Mucosa of gallbladder (tissue), 1 donor: ENCODE measurements around the gene DNAJC12. TPM values are rescaled to one million over a fixed set of nuclear protein-coding genes. Genes with fewer than 3 reads are reported as not detected.
A peak's percentile ranks its signal among the peaks of the same experiment; 100 is the strongest.
"Not testable (repeated sequence)": the region's sequence is repeated elsewhere in the genome, so short reads cannot be mapped to it uniquely, and the experiment has no call there.

Experiments used
- DNase-seq: peaks from one replicate; pipeline ENCODE4 v3.0.0-alpha.2; 2020; ENCODE audit warnings: low spot score
- total RNA-seq: library from RNA; stranded (reverse); gene quantifications from one replicate; pipeline ENCODE4 v1.2.1, GENCODE V29; 2021
- donor health status: DM: no; HTN: no; CAD: no.

DNAJC12 gene
- total RNA-seq, result 11.7 TPM

DNA sequence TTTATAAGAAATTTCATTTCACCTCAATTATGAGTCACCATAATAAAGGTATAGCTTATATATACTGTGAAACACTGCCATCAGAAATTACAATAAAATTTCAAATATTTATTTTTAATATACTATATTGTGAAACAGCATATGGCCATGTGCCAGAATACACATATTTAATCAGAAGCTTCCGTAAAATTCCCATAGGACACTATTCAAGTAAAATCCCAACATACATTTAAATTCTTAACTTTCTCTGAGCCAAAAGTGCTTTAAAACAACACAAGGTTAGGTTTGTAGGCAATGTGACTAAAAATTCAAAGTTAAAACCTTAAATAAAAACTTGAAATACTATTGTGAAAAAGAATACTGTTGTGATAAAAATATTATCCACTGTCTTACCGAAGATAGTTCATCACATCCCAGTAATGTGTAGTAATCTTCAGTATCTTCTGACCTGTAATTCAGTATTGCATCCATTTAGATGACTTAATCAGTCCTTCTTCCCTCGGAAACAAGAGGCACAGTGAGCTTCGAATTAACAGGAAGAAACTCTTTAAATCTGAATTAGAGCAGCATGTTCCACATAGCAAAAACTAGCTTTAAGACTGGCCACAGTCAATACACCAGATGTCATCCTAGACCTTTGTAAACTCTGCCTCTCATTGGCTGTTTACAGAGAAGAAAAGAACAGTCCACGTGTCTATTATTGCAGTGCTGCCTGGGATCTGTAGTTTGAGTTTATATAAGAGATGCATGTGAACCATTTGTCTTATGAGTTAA, at the start of gene DNAJC12:
DNAJC12 (minus strand) TSS at position 648 of the 774 bp plus-strand sequence; CDS start at position 471, 177 bp downstream.
- peak; percentile 22 for DNase-seq

DNA sequence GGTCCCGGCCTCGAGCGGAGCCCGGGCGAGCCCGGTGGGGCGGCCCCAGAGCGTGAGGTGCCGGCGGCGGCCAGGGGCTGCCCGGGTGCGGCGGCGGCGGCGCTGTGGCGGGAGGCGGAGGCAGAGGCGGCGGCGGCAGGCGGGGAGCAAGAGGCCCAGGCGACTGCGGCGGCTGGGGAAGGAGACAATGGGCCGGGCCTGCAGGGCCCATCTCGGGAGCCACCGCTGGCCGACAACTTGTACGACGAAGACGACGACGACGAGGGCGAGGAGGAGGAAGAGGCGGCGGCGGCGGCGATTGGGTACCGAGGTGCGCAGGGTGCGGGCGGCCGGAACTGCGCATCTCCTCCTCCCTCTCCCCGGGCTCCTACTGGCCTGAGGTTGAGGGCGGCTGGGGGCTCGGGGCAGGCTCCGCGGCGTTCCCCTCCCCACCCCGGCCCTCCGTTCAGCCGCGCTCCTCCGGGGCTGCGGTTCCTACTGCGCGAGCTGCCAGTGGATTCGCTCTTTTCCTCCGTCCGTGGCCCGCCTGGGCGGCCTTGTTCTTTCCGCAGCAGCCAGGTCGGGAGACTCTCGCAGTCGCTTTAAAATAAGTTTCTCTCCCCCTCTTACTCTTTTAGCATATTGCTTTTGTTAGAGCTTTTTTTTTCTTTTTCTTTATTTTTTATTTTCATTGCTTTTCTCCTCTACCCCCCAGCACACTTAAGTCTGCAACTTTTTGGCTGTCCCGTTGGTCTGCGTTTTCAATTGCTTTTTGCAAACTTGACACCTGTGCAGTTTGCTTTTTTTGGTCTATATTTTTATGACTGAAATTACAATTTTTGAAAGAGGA, 47.1 kb upstream of the DNAJC12 start:
- peak; percentile 83 for DNase-seq

DNA sequence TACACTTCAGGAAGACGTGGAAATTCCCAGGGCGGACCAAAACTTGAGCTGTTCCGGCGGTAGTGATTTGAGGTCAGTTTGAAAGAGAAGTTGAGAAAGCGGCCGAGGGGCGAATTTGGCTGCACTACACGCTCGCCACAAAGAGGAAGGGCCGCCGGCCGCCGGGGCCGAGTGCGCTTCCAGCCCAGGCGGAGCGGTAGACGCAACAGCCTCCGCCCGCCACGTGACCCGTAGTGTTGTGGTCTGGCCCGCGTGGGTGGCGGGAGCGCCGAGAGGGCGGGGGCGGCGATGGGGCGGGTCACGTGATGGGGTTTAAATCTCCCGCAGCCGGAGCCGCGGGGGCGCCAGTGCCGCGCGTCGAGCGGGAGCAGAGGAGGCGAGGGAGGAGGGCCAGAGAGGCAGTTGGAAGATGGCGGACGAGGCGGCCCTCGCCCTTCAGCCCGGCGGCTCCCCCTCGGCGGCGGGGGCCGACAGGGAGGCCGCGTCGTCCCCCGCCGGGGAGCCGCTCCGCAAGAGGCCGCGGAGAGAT, 46.4 kb upstream of the DNAJC12 start, which contains the start of gene SIRT1:
SIRT1 (plus strand) TSS at position 344 of the 529 bp plus-strand sequence; CDS start at position 410, 66 bp downstream.
- DNase-seq, result peak; percentile 97

DNA sequence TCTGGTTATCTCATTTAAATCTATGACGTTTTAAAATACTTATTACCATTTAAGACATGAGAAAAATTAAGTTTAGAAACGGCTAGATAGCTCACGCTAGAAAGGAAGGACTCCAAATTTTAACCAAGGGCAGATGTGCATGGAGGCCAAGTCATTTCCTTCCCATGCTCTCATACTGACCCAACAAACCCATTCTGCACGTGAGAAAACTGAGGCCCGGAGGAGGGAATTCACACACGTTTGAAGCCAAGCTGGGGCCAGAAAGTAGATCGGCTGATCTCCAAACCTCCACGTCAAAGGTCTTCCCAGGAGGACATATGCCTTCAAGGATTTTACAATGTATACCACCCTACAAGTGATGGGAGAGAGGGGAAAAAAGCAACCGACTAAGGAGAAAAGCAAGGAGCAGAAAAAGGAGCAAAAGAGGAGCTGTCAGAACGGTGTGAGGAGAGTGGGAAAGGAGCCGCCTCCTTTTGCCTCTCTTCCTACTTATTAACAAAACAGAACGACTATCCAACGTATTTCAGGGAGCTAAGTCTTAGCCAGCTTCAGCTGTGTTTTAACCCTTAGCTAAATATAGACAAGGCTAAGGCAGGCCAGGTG, 45.8 kb upstream of the DNAJC12 start:
- no peak for DNase-seq

DNA sequence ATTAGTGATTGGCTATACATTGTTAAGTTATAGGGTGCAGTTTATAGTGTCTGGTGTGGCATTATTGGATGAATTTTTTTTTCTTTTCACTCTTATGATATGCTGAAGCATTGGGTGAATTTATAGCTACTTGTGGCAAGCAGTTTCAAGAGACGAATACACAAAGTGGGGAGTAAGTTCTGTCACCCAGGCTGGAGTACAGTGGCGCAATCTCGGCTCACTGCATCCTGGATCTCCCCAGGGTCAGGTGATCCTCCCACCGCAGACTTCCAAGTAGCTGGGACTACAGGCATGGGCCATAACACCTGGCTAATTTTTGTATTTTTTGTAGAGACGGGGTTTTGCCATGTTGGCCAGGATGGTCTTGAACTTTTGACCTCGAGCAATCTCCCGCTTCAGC, 40.1 kb upstream of the DNAJC12 start:
- no peak for DNase-seq

DNA sequence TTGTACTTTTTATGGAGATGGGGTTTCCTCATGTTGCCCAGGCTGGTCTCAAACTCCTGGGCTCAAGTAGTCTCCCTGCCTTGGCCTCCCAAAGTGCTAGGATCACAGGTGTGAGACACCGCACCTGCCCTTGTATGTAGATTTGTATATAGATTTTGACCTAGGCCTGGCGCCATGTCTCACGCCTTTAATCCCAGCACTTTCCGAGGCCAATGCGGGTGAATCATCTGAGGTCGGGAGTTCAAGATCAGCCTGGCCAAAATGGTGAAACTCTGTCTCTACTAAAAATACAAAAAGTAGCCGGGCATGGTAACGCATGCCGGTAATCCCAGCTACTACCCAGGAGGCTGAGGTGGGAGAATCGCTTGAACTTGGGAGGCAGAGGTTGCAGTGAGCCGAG, 39.4 kb upstream of the DNAJC12 start:
- DNase-seq, result not testable (repeated sequence)

DNA sequence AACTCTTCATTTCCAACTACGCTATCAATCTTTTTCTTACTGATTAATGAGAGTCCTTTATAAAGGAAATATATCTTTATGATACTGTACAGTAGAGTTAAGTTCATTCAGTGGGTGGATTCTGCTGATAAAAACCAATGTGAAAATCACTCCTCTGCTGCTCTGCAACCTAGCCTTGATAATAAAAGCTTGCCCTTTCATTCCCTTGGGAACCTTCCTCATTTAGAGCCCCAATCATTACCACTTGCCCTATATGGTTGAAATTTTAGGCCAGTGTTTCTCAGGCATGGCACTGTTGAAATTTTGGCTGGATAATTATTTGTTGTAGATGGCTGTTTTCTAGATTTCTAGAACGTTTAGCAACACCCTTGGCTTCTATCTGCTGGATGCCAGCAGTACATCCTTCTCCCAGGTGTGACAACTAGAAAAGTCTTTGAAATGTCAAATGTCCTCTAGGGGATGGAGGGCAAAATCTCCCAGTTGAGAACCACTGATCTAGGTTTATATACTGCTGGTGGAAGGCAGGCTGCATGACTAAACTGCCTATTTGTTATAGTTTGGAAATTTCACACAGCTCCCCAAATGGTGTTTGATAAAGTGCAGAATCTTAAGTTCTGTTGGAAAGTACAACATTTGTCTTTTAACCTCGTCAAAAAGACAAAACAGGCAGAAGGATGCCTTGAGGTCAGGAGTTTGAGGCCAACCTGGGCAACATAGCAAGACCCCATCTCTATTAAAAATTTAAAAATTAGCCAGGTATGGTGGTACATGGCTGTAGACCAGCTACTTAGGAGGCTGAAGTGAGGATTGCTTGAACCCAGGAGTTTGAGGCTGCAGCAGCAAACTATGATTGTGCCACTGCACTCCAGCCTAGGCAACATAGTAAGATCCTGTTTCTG, 37.6 kb upstream of the DNAJC12 start:
- DNase-seq, result no peak

DNA sequence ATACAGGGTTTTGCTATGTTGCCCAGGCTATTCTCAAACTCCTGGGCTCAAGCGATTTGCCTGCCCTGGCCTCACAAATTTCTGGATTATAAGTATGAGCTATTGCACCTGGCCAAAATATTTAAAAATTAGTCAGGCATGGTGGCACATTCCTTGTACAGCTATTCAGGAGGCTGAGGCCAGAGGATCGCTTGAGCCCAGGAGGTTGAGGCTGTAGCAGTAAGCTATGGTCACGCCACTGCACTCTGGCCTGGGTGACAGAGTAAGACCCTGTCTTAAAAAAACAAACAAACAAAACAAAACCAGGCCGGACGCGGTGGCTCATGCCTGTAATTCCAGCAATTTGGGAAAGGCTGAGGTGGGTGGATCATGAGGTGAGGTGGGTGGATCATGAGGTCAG, 32.0 kb upstream of the DNAJC12 start:
- no peak for DNase-seq

DNA sequence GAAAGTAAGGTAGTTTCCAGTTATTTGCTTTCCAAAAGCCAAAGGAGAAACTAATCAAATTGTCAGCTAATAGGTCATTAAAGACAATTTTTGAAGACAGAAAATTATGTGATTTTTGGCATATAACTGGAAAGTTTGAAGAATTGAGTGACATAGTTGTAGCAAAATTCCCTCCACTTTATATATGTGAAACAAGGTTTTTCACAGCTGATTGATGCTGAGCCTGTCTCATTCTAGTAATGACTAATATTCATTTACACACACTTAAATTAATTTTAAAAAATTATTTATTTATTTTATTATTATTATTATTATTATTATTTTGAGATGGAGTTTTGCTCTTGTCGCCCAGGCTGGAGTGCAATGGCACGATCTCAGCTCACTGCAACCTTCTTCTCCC, 30.1 kb upstream of the DNAJC12 start:
- no peak for DNase-seq

DNA sequence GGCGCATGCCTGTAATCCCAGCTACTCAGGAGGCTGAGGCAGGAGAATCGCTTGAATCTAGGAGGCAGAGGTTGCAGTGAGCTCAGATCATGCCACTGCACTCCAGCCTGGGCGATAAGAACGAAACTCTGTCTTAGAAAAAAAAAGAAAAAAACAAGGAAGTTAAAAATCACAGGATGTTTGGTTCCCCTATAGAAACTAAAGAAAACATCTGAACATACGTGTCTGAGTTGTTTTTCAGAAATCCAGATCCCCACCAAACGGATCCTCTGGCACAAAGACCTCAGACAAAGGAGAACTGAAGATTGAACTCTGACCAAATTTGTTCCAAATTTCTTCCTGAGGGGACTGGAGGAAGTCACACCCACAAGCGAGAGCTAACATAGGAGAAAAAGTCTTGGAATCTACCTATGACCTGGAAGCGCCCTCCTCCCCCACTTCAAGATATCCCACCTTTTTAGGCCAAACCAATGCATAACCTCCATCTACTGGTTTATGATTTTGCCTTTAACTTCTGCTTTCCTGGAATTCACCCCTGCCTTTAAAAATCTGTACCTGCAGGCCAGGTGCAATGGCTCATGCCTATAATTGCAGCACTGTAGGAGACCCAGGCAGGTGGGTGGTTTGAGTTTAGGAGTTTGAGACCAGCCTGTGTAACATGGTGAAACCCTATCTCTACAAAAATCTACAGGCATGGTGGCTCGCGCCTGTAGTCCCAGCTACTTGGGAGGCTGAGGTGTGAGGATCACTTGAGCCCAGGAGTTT, 26.8 kb upstream of the DNAJC12 start:
- no peak for DNase-seq

DNA sequence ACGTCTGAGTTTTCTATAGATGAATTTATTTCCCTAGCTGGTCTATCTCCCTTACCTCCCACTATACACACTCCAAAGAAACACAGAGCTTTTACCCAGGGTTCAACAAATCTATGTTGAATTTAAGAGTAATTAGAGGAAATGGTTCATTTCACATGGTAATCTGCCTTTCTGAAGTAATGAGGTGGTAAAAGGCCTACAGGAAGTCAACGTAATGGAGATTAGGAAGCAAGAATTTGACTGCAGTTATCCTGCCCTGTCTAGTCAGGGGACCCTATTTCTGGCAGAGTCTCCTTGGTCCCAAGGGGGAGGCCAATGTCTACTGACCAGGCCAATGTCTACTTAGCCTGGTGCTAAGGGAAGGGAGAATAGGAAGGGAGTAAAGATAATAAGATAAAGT, 25.1 kb upstream of the DNAJC12 start:
- no peak for DNase-seq

DNA sequence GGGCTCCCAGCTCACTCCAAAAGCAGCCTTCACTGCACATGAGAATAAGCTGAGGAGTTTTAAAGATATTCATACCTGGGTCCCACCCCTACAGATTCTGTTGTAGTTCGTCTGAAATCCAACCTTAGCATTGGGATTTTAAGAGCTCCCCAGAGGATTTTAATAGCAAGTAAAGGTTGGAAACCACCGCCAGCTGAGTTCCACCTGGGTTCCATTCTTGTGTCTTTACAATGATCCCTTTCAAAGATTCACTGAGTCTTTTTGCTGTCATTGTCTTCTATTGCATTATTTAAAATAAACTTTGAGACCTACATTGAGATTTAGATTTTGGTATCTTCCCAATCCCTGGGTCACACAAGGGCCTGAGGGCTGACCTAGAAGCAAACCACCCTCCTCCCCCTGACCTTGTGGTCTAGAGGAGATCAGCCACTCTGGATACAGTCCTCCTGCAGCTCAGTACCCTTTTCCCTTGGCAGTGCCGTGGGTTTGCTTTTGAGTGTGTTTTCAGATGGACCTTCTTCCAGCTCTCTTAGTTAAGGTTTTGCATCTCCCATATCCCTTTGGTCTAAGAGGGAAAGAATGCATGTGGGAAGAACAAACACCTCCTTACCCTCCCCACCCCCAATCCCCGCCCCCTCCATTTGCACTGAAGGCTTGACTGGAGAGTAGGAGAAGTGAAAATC, 23.9 kb upstream of the DNAJC12 start:
- DNase-seq, result no peak

DNA sequence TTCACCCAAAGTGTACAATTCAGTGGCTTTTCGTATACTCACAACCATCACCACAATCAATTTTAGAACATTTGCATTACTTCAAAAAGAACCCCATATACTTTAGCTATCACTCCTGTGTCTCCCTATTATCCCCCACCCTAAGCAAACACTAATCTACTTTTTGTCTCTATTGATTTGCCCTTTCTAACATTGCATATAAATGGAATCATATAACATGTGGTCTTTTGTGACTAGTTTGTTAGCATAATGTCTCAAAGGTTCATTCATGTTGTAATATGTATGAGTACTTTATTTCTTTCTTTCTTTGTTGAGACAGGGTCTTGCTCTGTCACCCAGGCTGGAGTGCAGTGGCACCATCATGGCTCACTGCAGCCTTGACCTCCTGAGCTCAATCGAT, 21.0 kb upstream of the DNAJC12 start:
- DNase-seq, result no peak

DNA sequence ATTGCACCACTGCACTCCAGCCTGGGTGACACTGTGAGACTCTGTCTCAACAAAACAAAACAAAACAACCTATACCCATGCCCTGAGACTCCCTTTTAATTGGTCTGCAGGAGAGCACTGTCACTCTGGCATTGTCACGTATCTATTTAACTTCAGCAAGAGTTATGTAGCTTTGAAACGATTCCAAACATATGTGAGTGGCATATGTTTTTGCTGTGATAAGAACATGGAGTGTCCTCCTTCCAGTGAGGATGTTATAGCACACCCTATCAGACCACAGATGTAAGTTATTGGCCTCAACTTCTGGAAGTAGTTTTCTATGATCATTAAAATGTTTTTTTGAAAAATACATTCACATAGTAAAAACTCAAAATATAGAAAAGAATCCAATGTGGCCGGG, 15.5 kb upstream of the DNAJC12 start:
- DNase-seq, result no peak

DNA sequence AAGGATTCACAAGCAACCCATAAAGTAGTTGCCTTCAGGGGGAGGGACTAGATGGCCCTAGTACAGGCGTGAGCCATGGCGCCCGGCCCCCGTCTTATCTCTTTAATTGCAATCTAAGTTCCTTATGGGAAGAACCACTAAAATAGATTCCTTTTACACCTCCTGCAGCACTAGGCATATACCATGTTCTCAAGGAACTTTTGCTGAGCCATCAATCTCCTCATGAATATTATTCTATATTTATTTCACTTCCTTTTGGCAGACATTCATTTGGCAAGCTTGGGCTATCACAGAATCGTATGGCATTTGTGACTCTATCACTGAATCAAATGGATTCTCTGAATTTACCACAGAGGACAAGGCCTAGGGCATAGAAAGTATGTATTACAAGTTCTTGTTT, 14.8 kb upstream of the DNAJC12 start:
- DNase-seq, result no peak

DNA sequence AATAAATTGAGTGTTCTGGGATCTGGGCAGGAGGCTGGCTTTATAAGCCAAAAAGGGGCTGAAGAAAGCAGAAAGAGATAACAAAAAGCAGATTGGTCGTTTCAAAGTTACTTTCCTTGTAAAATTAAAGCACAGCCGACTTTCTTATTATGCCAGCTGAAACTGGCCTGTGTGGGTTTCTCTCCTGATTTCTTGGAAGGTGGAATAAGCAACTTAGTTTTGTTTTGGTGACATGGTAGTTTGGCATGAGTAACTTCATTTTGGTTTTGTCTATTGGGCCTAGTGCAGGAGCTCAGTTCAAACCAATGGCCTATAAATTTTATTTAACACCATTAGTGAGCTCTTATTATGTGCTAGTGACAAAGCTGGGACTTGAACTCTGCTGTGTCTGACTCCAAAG, 13.2 kb upstream of the DNAJC12 start:
- DNase-seq, result no peak

DNA sequence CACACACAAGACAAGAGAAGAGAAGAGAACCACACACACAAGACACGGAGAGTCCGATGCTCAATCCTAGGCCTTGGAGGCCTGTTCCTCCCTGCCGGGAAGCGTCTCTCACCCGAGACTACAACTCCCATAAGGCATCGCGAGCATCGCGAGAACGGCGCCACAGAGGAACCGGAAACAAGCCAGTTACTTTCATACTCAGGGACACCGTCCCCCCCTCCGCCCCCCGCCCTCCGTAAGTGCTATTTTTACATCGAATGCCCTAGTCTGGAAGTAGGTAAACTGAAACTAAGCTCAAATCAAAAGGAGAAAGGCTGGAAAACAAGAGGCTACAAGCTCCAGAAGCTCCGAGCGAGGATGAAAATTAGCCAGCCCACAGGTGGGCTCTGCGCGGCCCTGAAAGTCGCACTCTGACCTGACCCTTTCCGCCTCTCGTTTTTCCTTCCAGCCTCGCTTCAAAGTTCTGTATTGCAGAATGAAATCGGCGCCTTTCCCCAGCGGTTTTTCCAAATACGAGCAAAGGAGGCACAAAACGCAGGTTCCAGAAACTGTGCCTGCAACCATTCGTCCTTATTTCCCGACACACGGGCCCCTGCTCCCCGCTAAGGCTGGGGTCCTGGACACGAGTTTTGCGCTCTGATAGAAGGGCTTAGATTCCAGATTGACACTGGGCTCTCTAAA, 11.5 kb upstream of the DNAJC12 start:
- peak; percentile 97 for DNase-seq

DNA sequence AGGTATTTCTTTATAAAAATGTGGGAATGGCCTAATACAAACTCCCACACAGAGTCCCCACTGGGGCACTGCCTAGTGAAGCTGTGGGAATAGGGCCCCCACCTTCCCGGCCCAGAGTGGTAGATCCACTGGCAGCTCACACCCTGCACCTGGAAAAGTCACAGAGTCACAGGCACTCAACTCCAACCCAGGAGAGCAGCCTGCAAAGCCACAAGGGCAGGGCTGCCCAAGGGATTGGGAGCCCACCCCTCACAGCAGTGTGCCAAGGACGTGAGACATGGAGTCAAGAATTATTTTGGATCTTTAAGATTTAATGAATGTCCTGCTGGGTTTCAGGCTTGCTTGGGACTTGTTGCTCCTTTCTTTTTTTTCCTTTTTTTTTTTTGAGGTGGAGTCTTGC, 5.3 kb upstream of the DNAJC12 start:
- no peak for DNase-seq

DNA sequence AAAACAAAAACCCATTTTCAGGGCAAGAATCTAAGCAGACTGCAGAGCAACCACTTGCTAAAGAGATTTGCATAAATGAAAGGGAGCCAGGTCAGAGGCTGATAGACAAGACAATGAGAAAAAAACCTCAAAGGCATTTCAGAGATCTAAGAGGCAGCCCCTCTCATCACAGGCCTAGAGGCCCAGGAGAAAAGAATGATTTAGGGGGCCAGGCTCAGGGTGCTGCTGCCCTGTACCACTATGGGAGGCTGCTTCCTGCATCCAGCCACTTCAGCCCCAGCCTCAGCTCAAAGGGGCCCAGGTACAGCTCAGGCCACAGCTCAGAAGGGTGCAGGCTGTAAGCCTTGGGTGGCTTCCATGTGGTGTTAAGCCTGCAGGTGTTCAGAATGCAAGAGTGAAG, 3.7 kb upstream of the DNAJC12 start:
- DNase-seq, result no peak
